NCI-H510A treated with DMSO at 0.1 percent for 48 hours (cell line): ENCODE results near the gene CHID1.

Experiments used
- DNase-seq: peaks from one replicate; lab custom pipeline; 2025; lab: John Stamatoyannopoulos, UW

The CHID1 gene

GRCh38 chr11:836274-836673 is 74.3 kb downstream of the CHID1 start:
- DNase-seq = no peak

- no peak for DNase-seq
Measured at GRCh38 chr11:834371-835316, 76.0 kb downstream of the CHID1 start.

- no peak for DNase-seq
Measured at GRCh38 chr11:833849-834311, 76.7 kb downstream of the CHID1 start.

GRCh38 chr11:833114-833791 is 77.4 kb downstream of the CHID1 start:
- DNase-seq = no peak

GRCh38 chr11:832529-833113 is 78.0 kb downstream of the CHID1 start, which contains the start of gene CD151:
Gene CD151 (plus strand): TSS chr11:832952. CDS start chr11:836070, 3,118 bp downstream.
- no peak for DNase-seq

- no peak for DNase-seq
Measured at GRCh38 chr11:831961-832528, 78.6 kb downstream of the CHID1 start.

GRCh38 chr11:831118-831864 is 79.3 kb downstream of the CHID1 start:
- DNase-seq = no peak

GRCh38 chr11:830295-831117 is 80.1 kb downstream of the CHID1 start:
- DNase-seq = peak; percentile 62

GRCh38 chr11:829847-830294 is 80.7 kb downstream of the CHID1 start:
- DNase-seq = no peak

GRCh38 chr11:829176-829846 is 81.3 kb downstream of the CHID1 start:
- DNase-seq = no peak

- DNase-seq = no peak
Measured at GRCh38 chr11:828506-829175, 82.0 kb downstream of the CHID1 start.

- DNase-seq = no peak
Measured at GRCh38 chr11:827897-828192, 82.8 kb downstream of the CHID1 start, which contains the start of gene CRACR2B. Gene CRACR2B (plus strand): TSS chr11:827919. CDS start chr11:828608, 689 bp downstream.

GRCh38 chr11:827146-827896 is 83.3 kb downstream of the CHID1 start:
- DNase-seq = peak; percentile 25

GRCh38 chr11:826836-827145 is 83.8 kb downstream of the CHID1 start:
- DNase-seq = no peak

- no peak for DNase-seq
Measured at GRCh38 chr11:826227-826621, 84.4 kb downstream of the CHID1 start.

- DNase-seq = no peak
Measured at GRCh38 chr11:825366-826226, 85.0 kb downstream of the CHID1 start.

GRCh38 chr11:824942-825341 is 85.7 kb downstream of the CHID1 start:
- peak; percentile 21 for DNase-seq

- peak; percentile 74 for DNase-seq
Measured at GRCh38 chr11:824292-824880, 86.2 kb downstream of the CHID1 start.
